ENCODE measurements around the gene TTLL6.
"Not testable (repeated sequence)": the region's sequence is repeated elsewhere in the genome, so short reads cannot be mapped to it uniquely, and the experiment has no call there.

TTLL6 gene

GRCh38 chr17:48843187-48843900 lies 26.3 kb upstream of the TTLL6 start:
- H3K4me3 ChIP-seq (ENCODE audit: low read length), result no peak overlapping the region
- DNase-seq (ENCODE audit: low read depth), result no peak
- TF ChIP-seq CTCF (conservative IDR thresholded peaks at IDR 0.05; ENCODE audit: low read depth, low read length), result no peak

- DNase-seq (ENCODE audit: low read depth), result no peak
- H3K4me3 ChIP-seq (ENCODE audit: low read length), result no peak overlapping the region
- no peak for TF ChIP-seq CTCF (conservative IDR thresholded peaks at IDR 0.05; ENCODE audit: low read depth, low read length)
Measured at GRCh38 chr17:48842746-48843145, 25.7 kb upstream of the TTLL6 start.

GRCh38 chr17:48841395-48841831 lies 24.4 kb upstream of the TTLL6 start:
- DNase-seq (ENCODE audit: low read depth), result peak; percentile 62
- peak overlapping the region; percentile 23 for H3K4me3 ChIP-seq (ENCODE audit: low read length)
- no peak for TF ChIP-seq CTCF (conservative IDR thresholded peaks at IDR 0.05; ENCODE audit: low read depth, low read length)

- no peak overlapping the region for H3K4me3 ChIP-seq (ENCODE audit: low read length)
- DNase-seq (ENCODE audit: low read depth), result peak; percentile 70
- TF ChIP-seq CTCF (conservative IDR thresholded peaks at IDR 0.05; ENCODE audit: low read depth, low read length), result no peak
Measured at GRCh38 chr17:48840441-48840840, 23.4 kb upstream of the TTLL6 start.

- not testable (repeated sequence) for H3K4me3 ChIP-seq (ENCODE audit: low read length); DNase-seq (ENCODE audit: low read depth)
Measured at GRCh38 chr17:48837458-48837857, 20.4 kb upstream of the TTLL6 start.

GRCh38 chr17:48835971-48836370 lies 18.9 kb upstream of the TTLL6 start:
- no peak for TF ChIP-seq CTCF (conservative IDR thresholded peaks at IDR 0.05; ENCODE audit: low read depth, low read length)
- no peak for DNase-seq (ENCODE audit: low read depth)
- no peak overlapping the region for H3K4me3 ChIP-seq (ENCODE audit: low read length)

GRCh38 chr17:48834973-48835372 lies 17.9 kb upstream of the TTLL6 start:
- no peak for TF ChIP-seq CTCF (conservative IDR thresholded peaks at IDR 0.05; ENCODE audit: low read depth, low read length)
- no peak for DNase-seq (ENCODE audit: low read depth)
- H3K4me3 ChIP-seq (ENCODE audit: low read length), result no peak overlapping the region

Data from retinal pigment epithelial cell (primary cell).